HG02840 (cell line): ENCODE data around the gene DMTF1.

Experiments used
- ATAC-seq: cut with Tn5 transposase; IDR thresholded peaks from one replicate; pipeline ENCODE4 v1.9.1; 2021; ENCODE audit warnings: mild to moderate bottlenecking, moderate library complexity, moderate number of reproducible peaks; ENCODE audit not compliant: unreplicated experiment, low FRiP score

DMTF1 gene

GRCh38 chr7:87146740-87147386 is 5.4 kb upstream of the DMTF1 start:
- ATAC-seq, result no peak

- no peak for ATAC-seq
These were observed 4.8 kb upstream of the DMTF1 start for GRCh38 chr7:87147500-87147899.

- no peak for ATAC-seq
These were observed 3.8 kb upstream of the DMTF1 start for GRCh38 chr7:87148332-87148955.

- ATAC-seq, result no peak
These were observed 1.1 kb upstream of the DMTF1 start for GRCh38 chr7:87151002-87151728.

- peak; percentile 30 for ATAC-seq
These were observed 533 bp upstream of the DMTF1 start for GRCh38 chr7:87151729-87152111.

- peak; percentile 13 for ATAC-seq
These were observed 816 bp downstream of the DMTF1 start for GRCh38 chr7:87152897-87153641.

- ATAC-seq, result no peak
These were observed 1.9 kb downstream of the DMTF1 start for GRCh38 chr7:87154166-87154565.

GRCh38 chr7:87154569-87154968 is 2.3 kb downstream of the DMTF1 start:
- no peak for ATAC-seq

GRCh38 chr7:87155788-87156187 is 3.5 kb downstream of the DMTF1 start:
- no peak for ATAC-seq

- no peak for ATAC-seq
These were observed 4.5 kb downstream of the DMTF1 start for GRCh38 chr7:87156709-87157108.

- no peak for ATAC-seq
These were observed 7.3 kb downstream of the DMTF1 start for GRCh38 chr7:87159538-87159937.

- no peak for ATAC-seq
These were observed 12.2 kb downstream of the DMTF1 start for GRCh38 chr7:87164433-87164832.

- no peak for ATAC-seq
These were observed 18.6 kb downstream of the DMTF1 start for GRCh38 chr7:87170828-87171227.

- no peak for ATAC-seq
These were observed 19.2 kb downstream of the DMTF1 start for GRCh38 chr7:87171282-87171934.

GRCh38 chr7:87173471-87173870 is 21.2 kb downstream of the DMTF1 start:
- ATAC-seq, result no peak

GRCh38 chr7:87178320-87178719 is 26.1 kb downstream of the DMTF1 start:
- ATAC-seq, result no peak

GRCh38 chr7:87179180-87179579 is 26.9 kb downstream of the DMTF1 start:
- ATAC-seq, result no peak

GRCh38 chr7:87187120-87187519 is 34.9 kb downstream of the DMTF1 start:
- no peak for ATAC-seq

GRCh38 chr7:87188930-87189329 is 36.7 kb downstream of the DMTF1 start:
- ATAC-seq, result no peak

GRCh38 chr7:87190783-87191182 is 38.5 kb downstream of the DMTF1 start:
- ATAC-seq, result no peak
